HG03139 (cell line): ENCODE measurements around the gene TENM4.

Experiments
- ATAC-seq: cut with Tn5 transposase; IDR thresholded peaks from one replicate; pipeline ENCODE4 v1.9.1; 2021; ENCODE audit not compliant: unreplicated experiment

The TENM4 gene

DNA sequence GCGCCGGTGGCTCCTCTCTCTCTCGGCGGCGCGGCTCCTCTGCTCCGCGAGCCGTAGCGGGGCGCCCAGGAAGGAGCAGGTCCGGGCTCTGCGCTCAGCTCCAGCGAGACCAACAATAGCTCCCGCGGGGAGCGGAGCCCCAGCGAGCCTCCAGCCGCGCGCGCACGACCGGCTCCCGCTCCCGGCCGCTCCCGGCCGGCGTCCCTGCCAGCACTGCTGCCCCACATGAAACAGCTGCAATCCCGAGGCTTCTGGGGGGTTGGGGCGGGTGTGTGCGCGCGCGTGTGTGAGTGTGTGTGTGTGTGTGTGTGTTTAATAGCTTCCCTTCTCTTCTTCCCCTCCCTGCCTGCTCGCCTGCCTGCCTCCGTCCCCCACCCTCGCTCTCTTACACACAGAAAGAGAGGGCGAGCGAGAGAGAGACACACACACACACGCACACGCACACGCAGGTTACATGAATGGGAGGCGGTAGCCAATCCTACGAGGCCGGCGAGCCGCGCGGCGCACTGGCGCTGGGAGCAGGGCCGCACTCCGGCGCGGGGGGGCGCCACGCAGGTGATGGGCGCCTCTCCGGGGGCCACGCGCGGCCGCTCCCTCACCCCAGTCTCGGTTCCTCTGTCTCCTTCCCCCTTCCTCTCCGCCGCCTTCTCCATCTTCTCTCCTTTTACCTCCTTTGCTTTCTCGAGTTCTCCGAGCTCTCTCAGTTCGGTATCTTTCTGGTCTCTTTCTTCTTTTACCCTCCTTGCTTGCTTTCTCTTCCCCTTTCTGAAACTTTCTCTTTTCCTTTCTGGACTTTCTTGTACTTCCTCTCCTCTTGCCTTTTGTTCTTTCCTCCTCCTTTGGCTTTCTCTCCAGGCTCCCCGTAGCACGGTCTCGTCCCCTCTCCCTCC lies at the start of gene TENM4:
TENM4 (minus strand) TSS at position 460 of the 890 bp plus-strand sequence. CDS start 371,086 bp downstream, outside the sequence.
- no peak for ATAC-seq

DNA sequence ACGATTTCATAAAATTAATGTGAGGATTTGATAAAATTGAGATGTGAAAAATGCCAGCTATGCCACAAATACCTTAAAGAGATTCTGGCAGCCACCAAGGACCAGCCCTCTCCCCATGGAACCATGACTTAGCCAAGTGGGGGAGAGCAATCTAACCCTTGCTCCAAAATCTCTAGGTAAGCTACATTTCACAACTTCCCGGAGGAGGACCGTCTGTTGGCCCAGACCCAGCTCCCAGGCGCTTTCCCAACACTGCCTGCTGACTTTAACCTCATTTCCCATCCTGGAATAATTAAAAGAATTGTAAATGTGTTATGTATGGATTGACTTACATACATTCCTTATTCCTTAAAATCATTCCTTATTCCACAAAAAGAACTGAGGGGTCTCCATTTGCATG lies 47.5 kb upstream of the TENM4 start:
- no peak for ATAC-seq

- ATAC-seq: no peak
Measured at GRCh38 chr11:79487412-79487811, 46.6 kb upstream of the TENM4 start.

DNA sequence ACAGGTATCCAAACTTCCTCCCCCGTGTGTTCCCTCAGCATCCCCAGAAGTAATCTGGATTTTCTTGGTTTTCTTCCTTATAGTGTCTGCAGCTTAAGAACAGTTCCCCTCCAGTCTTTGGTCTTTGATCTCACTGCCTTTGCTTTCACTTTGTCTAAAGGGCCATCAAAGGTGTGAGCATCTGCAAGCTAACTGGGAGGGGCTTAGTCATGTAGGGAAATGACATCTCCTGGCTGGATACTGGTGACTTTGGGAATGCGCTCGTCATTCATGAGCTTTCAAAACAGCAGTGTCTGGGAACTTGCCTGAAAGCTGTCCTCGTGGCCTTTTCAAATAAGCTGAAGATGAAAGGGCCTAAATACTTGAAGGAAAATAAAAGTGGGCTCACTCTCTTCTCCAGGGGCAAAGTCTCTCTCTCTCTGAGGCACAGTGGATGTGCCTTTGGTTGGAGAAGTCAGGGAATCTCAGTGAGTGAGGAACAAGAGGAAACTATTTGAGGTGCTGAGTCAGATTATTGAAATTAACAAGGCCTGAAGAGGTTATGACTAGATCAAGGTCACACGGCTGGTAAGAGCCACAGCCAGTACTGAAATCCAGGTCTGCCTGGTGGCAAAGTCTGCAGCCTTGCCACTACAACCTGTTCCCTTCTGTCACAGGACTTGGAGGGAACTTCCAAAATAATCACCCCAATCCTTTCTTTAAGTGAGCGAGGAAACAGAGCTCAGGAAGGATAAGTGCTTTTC lies 45.6 kb upstream of the TENM4 start:
- no peak for ATAC-seq

DNA sequence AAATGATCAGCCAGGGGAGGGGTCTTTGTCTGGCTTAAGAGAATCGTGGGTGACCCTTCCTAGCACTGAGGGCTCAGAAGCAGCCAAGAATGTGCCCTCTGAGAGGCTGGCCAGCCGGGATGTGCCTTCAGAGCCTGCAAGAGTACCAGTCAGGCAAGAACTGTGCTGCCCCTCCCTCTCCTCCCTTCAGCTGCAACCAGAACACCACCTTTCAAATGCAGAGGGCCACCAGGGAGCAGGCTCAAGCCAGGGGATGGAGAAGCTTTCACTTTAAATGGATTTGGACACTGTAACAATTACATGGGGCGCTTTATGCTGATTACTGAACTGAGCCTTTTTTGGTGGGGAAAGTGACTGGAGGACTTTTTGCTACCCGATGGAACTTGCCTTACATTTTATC lies 44.9 kb upstream of the TENM4 start:
- ATAC-seq: no peak

- ATAC-seq: no peak
Measured at GRCh38 chr11:79484872-79485271, 44.0 kb upstream of the TENM4 start.

DNA sequence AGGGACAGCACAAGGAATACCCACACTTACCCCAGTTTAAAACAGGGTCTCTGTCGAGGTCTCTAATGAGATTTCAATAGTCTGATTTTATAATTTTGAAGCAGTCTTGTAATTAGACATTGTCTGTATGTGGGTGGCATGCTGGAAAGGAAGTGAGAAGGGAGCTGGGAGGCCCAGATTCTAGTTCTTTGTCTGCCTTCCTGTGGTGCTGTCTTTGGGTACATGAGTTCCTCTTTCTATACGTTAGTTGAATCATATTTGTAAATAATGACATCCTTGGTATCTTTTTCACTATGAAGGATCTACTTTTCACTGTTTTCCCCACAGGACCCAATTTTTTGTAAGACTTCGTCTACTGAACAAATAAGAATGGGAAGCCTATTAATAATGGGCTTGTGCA lies 42.0 kb upstream of the TENM4 start:
- ATAC-seq: peak; percentile 85

GRCh38 chr11:79481795-79482194 lies 41.0 kb upstream of the TENM4 start:
- ATAC-seq: peak; percentile 35

- no peak for ATAC-seq
Measured at GRCh38 chr11:79480864-79481263, 40.0 kb upstream of the TENM4 start.

GRCh38 chr11:79472819-79473529 lies 32.1 kb upstream of the TENM4 start:
- no peak for ATAC-seq

GRCh38 chr11:79471071-79471844 lies 30.4 kb upstream of the TENM4 start:
- no peak for ATAC-seq

GRCh38 chr11:79470161-79470560 lies 29.3 kb upstream of the TENM4 start:
- no peak for ATAC-seq

- ATAC-seq: no peak
Measured at GRCh38 chr11:79467761-79468160, 26.9 kb upstream of the TENM4 start.

GRCh38 chr11:79466411-79466810 lies 25.6 kb upstream of the TENM4 start:
- ATAC-seq: no peak

DNA sequence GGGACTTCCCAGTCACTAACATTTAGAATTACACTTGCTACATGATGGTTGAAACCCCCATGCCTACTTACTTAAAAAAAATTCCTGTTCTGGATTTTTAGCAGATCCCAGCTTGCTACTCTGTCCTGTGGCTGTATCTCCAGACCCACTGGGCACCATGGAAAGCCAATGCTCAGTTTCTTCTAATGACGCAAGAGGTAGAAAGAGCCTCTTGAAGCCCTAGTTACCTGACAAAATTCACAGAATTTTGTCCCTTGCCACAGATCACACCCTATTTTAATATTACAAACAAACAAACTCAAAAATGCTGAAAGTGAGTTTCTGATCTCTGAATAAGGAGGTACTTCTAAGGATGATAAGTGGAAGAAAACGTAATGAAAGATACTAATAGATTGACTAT lies 24.3 kb upstream of the TENM4 start:
- no peak for ATAC-seq

GRCh38 chr11:79461666-79462645 lies 21.1 kb upstream of the TENM4 start:
- no peak for ATAC-seq

- peak; percentile 65 for ATAC-seq
Measured at GRCh38 chr11:79461144-79461543, 20.3 kb upstream of the TENM4 start.

DNA sequence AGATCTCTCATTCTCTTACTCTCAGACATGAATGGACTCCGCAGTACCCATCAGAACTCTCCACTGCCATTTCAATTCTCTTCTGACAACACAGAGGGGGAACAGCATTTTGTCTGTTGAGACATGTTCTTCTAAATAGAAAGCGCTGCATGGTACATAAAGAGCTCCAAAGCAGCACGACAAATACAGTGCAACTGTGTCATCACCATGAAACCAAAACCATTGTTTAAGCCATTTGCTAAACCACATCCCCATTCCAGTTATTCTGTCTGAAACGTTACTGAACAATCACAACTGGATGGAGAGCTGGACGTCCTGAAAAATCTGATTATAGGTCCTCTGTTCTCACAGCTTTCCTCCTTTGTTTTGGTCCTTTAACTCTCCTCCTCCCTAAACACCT lies 17.9 kb upstream of the TENM4 start:
- no peak for ATAC-seq

- no peak for ATAC-seq
Measured at GRCh38 chr11:79456501-79456900, 15.7 kb upstream of the TENM4 start.

DNA sequence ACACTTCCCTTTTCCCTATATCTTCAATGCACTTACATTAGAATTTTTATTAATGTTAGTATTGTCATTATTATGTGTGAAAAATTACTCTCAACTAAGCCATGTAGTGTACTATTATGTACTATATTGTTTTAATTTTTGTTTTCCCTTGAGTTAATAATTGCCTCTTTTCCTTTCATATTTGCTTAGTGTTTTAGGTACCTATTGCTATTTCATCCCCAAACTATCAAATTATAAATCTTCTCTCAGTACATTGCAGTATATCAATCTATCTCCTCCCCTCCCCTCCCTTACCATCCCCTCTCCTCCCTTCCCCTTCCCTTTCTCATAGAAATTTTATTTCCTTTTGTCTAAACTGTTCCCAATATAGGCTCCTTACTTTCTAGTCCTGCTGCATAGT lies 12.8 kb upstream of the TENM4 start:
- no peak for ATAC-seq
